GM18507 (cell line): ENCODE measurements around the gene PHTF2.
A peak's percentile ranks its signal among the peaks of the same experiment; 100 is the strongest.
"Not testable (repeated sequence)": the region's sequence is repeated elsewhere in the genome, so short reads cannot be mapped to it uniquely, and the experiment has no call there.

Source experiments
- DNase-seq: peaks from one replicate; pipeline ENCODE4 v3.0.0; 2011; ENCODE audit warnings: low read depth; ENCODE audit not compliant: insufficient read length; ENCODE audit errors: extremely low spot score
- FAIRE-seq: peaks from 2 replicates; lab custom pipeline; 2011; peaks lifted over from hg19 to GRCh38; lab: Jason Lieb, UNC

Gene PHTF2

GRCh38 chr7:77798394-77799077 is at the start of gene PHTF2, which contains the start of gene TMEM60:
Gene PHTF2 (plus strand): TSS chr7:77798773.
Gene TMEM60 (minus strand): TSS chr7:77798434. CDS start chr7:77794373, 4,061 bp downstream.
- FAIRE-seq (peak; percentile 97), DNase-seq (peak; percentile 79)

- FAIRE-seq (no peak), DNase-seq (no peak)
These were observed 46.6 kb upstream of the PHTF2 start for GRCh38 chr7:77752016-77752415.

- FAIRE-seq (no peak), DNase-seq (no peak)
These were observed 45.4 kb upstream of the PHTF2 start for GRCh38 chr7:77753173-77753572.

DNA sequence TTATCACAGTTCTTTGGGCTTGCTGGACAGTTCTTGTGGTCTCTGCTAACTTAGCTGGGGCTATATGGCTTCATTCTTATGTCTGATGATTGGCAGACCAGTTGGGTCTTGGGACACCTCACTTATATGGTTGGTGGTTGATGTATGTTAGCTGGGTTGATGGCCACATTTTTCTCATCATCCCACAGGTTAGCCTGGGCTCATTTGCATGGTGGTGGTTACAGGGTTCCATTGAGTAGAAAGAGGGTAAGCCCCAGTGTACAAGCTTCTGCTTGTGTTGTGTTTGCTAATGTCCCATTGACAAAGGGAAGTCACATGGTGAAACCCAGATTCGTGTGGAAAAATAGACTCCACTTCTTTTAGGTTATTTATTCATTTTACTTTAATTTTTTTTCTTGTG is 41.0 kb upstream of the PHTF2 start:
- DNase-seq, result no peak
- FAIRE-seq, result peak; percentile 80

DNA sequence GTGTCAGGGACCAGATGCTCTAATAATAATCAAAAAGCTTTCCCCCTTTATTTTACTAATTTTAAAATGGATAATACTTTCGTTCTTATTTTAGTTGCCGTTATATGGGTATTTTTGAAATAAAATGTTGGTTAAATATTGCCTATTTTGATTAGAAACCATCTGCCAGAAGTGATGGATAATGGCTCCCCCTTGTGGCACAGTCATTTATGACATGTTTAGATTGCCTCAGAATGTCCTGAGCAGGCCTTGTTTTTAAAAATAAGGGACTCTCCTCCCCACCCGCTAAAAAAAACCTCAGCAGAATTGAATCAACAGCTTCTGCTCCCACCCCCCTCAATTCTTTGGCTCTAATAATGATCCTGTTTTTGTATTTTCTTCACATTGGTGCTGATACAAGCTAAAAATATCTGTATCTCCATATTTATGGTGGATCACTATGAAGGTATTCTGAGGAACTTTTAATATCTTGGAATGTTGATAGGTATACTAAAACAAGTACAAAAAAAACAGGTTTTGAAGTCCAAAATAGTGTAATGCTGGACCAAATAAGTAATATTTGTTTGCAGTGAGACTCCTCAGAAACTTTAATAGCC is 39.2 kb upstream of the PHTF2 start:
- no peak for DNase-seq
- peak; percentile 85 for FAIRE-seq

DNA sequence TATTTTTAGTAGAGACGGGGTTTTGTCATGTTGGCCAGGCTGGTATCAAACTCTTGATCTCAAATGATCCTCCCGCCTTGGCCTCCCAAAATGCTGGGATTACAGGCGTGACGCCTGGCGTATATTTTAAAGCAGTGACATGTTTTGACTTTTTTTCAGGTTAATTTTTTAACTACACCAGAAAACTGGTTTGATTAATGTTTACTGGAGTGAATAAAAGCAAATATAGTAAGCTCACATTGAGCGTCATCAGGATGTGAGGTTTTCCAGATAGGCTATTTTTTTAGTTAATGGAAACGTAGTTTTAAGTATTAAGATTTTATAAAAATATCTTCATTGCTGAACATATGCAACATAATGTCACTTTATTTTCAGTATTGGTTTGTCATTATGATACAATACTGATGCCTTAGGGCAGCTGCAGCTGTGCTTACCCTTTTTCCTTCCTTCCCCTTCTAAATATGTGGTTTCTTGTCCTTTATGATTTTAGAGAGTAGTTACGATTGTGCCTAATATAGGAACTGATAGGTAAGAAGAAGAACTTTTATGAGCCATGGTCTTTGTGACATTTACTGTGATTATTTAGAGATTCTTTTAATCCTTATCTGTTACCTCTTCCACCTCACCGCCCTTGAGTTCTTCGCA is 37.6 kb upstream of the PHTF2 start:
- FAIRE-seq (no peak), DNase-seq (no peak)

GRCh38 chr7:77765481-77765880 is 33.1 kb upstream of the PHTF2 start:
- FAIRE-seq (no peak), DNase-seq (no peak)

- DNase-seq (peak; percentile 8), FAIRE-seq (peak; percentile 64)
These were observed 32.4 kb upstream of the PHTF2 start for GRCh38 chr7:77765906-77766800.

- no peak for DNase-seq
- FAIRE-seq, result no peak
These were observed 31.6 kb upstream of the PHTF2 start for GRCh38 chr7:77766801-77767605.

- DNase-seq (no peak), FAIRE-seq (no peak)
These were observed 28.3 kb upstream of the PHTF2 start for GRCh38 chr7:77770316-77770715.

DNA sequence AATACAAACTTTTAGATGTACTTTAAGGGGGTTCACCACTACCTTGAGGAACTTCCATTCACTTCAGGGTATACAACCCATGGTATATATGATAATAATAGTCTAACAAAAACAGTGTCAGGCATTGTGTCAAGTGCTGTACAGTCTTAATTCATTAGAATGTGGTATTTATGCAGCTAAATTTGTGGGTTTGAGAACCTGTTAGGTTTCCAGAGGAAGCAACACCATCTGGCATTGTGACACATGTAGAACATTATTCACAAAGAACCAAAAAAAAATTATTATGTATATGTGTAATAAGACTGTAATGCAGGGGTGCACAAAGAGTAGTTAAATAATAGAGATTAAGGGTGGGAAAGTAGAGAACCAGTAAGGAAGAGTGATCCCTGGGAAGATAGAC is 26.7 kb upstream of the PHTF2 start:
- FAIRE-seq (no peak), DNase-seq (no peak)

DNA sequence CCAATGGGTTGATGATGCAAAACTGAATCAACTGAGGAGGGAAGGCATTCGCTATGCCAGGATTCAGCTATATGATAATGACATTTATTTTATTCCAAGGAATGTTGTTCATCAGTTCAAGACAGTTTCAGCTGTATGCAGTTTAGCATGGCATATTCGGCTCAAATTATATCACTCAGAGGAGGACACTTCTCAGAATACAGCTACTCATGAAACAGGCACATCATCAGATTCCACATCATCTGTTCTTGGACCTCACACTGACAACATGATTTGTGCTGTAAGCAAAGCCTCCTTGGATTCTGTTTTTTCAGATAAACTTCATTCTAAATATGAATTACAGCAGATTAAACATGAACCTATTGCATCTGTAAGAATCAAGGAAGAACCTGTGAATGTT is 20.0 kb upstream of the PHTF2 start:
- DNase-seq, result no peak
- no peak for FAIRE-seq

GRCh38 chr7:77782383-77782782 is 16.2 kb upstream of the PHTF2 start:
- no peak for DNase-seq
- FAIRE-seq, result no peak

- no peak for DNase-seq
These were observed 15.5 kb upstream of the PHTF2 start for GRCh38 chr7:77783111-77783510.

GRCh38 chr7:77783545-77783944 is 15.0 kb upstream of the PHTF2 start:
- FAIRE-seq, result peak; percentile 41
- DNase-seq, result no peak

More at GRCh38 chr7:77783111-77783510, 15.5 kb upstream of the PHTF2 start:
- FAIRE-seq, result no peak

DNA sequence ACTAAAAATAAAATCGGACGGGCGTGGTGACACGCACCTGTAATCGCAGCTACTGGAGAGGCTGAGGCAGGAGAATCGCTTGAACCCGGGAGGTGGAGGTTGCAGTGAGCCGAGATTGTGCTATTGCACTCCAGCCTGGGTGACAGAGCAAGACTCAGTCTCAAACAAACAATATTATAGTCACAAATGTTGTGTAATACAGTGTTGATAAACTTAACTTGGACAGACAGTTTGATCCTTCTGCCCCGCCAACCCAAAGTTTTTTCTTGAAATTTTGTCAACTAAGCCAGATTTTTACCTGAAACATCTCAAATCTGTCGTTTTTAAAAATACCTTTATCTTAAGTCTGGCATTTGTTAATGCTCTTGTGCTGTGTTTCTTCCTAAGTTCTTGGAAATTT is 14.1 kb upstream of the PHTF2 start:
- not testable (repeated sequence) for FAIRE-seq

DNA sequence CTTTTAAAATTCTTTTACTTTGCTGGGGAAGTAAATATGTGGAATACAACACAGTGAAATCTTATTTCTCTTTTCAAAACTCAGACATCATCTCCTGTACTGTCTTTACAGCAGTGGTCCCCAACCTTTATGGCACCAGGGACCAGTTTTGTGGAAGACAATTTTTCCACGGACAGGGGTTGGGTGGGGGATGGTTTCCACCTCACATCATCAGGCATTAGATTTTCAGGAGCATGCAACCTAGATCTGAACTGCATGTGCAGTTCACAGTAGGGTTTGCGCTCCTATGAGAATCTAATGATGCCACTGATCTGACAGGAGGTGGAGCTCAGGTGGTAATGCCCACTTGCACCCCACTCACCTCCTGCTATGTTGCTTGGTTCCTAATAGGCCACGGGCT is 12.6 kb upstream of the PHTF2 start:
- FAIRE-seq (no peak), DNase-seq (no peak)

More for the DNA sequence above, 14.1 kb upstream of the PHTF2 start:
- not testable (repeated sequence) for DNase-seq

DNA sequence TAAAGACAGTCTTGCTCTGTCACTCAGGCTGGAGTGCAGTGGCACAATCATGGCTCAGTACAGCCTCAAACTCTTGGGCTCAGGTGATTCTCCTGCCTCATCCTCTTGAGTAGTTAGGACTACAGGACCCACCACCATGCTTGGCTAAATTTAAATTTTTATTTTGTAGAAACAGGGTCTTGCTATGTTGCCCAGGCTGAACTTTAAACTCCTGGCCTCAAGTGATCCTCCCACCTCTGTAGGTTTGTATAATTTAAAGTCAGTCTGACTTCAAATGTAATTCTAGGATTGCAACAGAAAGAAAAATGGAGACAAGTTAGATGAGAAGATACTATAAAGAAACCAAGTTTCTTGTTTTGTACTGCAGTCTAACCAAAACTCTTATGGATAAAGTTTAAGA is 11.8 kb upstream of the PHTF2 start:
- FAIRE-seq (no peak), DNase-seq (no peak)

DNA sequence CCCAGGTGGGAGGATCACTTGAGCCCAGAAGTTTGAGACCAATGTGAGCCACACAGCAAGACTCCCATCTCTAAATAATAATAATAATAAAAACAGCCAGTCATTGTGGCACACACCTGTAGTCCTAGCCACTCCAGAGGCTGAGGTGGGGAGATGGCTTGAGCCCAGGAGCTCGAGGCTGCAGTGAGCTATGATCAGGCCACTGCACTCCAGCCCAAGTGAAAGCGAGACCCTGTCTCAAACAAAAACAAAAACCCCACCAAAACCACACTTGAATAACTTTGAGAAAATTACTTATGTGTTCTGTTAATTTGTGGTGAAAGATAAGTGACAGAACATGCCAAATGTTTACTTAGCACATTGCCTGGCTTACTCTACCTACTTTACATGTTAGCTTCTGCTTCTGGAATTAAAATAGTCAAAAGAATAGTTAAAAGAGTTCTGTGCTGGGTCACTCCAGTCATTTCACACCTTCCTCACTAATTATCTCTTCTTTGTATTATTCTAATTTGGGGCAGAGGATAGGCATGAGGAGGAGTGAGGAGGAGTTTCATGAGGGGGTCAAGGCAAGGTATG is 10.2 kb upstream of the PHTF2 start:
- FAIRE-seq (no peak), DNase-seq (no peak)
